ENCODE results near the gene NUP210. TPM values are rescaled to one million over a fixed set of nuclear protein-coding genes. Genes with fewer than 3 reads are reported as not detected.

Gene NUP210
- total and polyA plus RNA-seq, 8 donors = 16.0 to 23.5 (median 18.1) TPM

GRCh38 chr3:13424141-13424844 is 4.2 kb upstream of the NUP210 start:
- peaks cover 0 to 8% of the 10 kb centered on the region in 2 donors for H3K27me3 ChIP-seq
- H3K4me3 ChIP-seq = no peak overlapping the region
- no peak overlapping the region for H3K27ac ChIP-seq
- no peaks in the 10 kb centered on the region for H3K36me3 ChIP-seq
- peaks cover under 1 to 21% of the 10 kb centered on the region in 2 donors for H3K4me1 ChIP-seq
- DNase-seq = no peak
- intact Hi-C loops (cut with DNase I) = no loop called here
- no peak for ATAC-seq
- no peaks in the 10 kb centered on the region for H3K9me3 ChIP-seq
- TF ChIP-seq CTCF (IDR thresholded peaks at IDR 0.05) = no peak

- Histone ChIP-seq H3K27me3 (peaks cover 0 to 9% of the 10 kb centered on the region in 2 donors), H3K4me1 (peaks cover 5 to 53% of the 10 kb centered on the region in 2 donors), H3K9me3 (no peaks in the 10 kb centered on the region), H3K36me3 (no peaks in the 10 kb centered on the region), H3K4me3 (peak overlapping the region; percentile 37 to 65), H3K27ac (peak overlapping the region; percentile 39 to 64)
- intact Hi-C loops (cut with DNase I) = no loop called here
- no peak for TF ChIP-seq CTCF (IDR thresholded peaks at IDR 0.05)
- DNase-seq = peak in 2 of 4 donors; percentile 6 to 67
- peak; percentile 41 for ATAC-seq
Observed at GRCh38 chr3:13420831-13421765, 976 bp upstream of the NUP210 start.

- peak; percentile 19 to 92 (median 39) for DNase-seq
- peak overlapping the region; percentile 58 to 65 for H3K4me3 ChIP-seq
- H3K36me3 ChIP-seq = no peaks in the 10 kb centered on the region
- peak overlapping the region in 1 of 2 donors; percentile 64 for H3K27ac ChIP-seq
- intact Hi-C loops (cut with DNase I) = no loop called here
- H3K27me3 ChIP-seq = peaks cover 0 to 9% of the 10 kb centered on the region in 2 donors
- H3K9me3 ChIP-seq = no peaks in the 10 kb centered on the region
- peak; percentile 69 for ATAC-seq
- peaks cover 5 to 69% of the 10 kb centered on the region in 2 donors for H3K4me1 ChIP-seq
- no peak for TF ChIP-seq CTCF (IDR thresholded peaks at IDR 0.05)
Observed at GRCh38 chr3:13419505-13420044, 547 bp downstream of the NUP210 start.

DNA sequence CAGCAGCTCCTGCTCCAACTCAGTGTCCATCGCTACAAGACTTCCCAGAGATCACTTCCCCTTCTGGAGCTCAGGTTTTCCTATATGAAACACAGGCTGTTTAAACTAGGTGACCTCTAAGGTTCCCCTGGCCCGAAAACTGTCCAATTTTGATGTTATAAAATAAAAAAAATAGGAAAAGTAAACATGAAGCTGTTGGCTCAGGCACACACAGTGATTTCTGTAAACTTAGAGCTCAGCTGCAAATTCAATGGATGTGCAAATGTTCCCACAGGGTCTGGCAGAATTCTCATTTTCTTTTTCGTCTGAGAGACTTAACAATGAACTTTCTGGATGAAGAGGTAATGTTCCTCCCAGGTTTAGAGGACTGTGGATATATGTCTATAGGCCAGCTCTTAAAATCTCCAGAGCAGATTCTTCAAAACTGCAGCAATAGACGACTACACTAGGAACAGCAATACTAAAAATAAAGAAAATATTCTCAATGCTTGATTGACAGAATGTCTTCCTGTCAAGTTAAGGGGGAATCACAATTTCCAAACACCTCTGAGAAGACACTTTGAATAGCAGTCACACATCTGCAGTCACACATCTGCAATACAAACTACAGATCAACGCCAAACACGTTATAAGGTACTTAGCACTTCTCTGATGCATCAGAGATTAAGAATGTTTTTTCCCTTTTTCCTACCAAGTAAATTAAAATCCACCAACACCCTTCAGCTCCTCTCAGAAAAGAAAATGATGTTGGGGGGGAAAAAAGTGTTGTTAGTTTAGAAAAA is 2.8 kb downstream of the NUP210 start:
- Histone ChIP-seq H3K4me3 (no peak overlapping the region), H3K27me3 (peaks cover 0 to 9% of the 10 kb centered on the region in 2 donors), H3K27ac (peak overlapping the region in 1 of 2 donors; percentile 96), H3K36me3 (no peaks in the 10 kb centered on the region), H3K9me3 (no peaks in the 10 kb centered on the region), H3K4me1 (peaks cover 5 to 81% of the 10 kb centered on the region in 2 donors)
- no peak for TF ChIP-seq CTCF (IDR thresholded peaks at IDR 0.05)
- intact Hi-C loops (cut with DNase I) = no loop called here
- no peak for DNase-seq
- no peak for ATAC-seq
